ENCODE results near the gene TCERG1L.

- TF ChIP-seq, protein P1, sequence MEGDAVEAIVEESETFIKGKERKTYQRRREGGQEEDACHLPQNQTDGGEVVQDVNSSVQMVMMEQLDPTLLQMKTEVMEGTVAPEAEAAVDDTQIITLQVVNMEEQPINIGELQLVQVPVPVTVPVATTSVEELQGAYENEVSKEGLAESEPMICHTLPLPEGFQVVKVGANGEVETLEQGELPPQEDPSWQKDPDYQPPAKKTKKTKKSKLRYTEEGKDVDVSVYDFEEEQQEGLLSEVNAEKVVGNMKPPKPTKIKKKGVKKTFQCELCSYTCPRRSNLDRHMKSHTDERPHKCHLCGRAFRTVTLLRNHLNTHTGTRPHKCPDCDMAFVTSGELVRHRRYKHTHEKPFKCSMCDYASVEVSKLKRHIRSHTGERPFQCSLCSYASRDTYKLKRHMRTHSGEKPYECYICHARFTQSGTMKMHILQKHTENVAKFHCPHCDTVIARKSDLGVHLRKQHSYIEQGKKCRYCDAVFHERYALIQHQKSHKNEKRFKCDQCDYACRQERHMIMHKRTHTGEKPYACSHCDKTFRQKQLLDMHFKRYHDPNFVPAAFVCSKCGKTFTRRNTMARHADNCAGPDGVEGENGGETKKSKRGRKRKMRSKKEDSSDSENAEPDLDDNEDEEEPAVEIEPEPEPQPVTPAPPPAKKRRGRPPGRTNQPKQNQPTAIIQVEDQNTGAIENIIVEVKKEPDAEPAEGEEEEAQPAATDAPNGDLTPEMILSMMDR (IDR thresholded peaks at IDR 0.05; ENCODE audit: insufficient read depth, low read length, poor library complexity, severe bottlenecking): no peak
- TF ChIP-seq EZH2phosphoT487 (conservative IDR thresholded peaks at IDR 0.05; ENCODE audit: low read length): no peak
Measured at GRCh38 chr10:131149111-131149510, 162.4 kb downstream of the TCERG1L start.

Data from SU-DHL-6 (cell line).